HG02870 (cell line): Measurements from ENCODE around the gene DUSP21.
"Not testable (repeated sequence)": the region's sequence is repeated elsewhere in the genome, so short reads cannot be mapped to it uniquely, and the experiment has no call there.

Source experiments
- ATAC-seq: cut with Tn5 transposase; IDR thresholded peaks from one replicate; pipeline ENCODE4 v1.9.1; 2021; ENCODE audit warnings: mild to moderate bottlenecking, moderate library complexity; ENCODE audit not compliant: unreplicated experiment

Gene DUSP21

GRCh38 chrX:44875185-44875489 lies 31.3 kb downstream of the DUSP21 start:
- no peak for ATAC-seq

GRCh38 chrX:44876086-44876485 lies 32.3 kb downstream of the DUSP21 start:
- no peak for ATAC-seq

- no peak for ATAC-seq
Measured at GRCh38 chrX:44876767-44877166, 32.9 kb downstream of the DUSP21 start.

- no peak for ATAC-seq
Measured at GRCh38 chrX:44878780-44879179, 35.0 kb downstream of the DUSP21 start.

- ATAC-seq = no peak
Measured at GRCh38 chrX:44881549-44881948, 37.7 kb downstream of the DUSP21 start.

- ATAC-seq = no peak
Measured at GRCh38 chrX:44882635-44883034, 38.8 kb downstream of the DUSP21 start.

- no peak for ATAC-seq
Measured at GRCh38 chrX:44884944-44885343, 41.1 kb downstream of the DUSP21 start.

GRCh38 chrX:44889824-44890223 lies 46.0 kb downstream of the DUSP21 start:
- no peak for ATAC-seq

- no peak for ATAC-seq
Measured at GRCh38 chrX:44890247-44890646, 46.4 kb downstream of the DUSP21 start.

- not testable (repeated sequence) for ATAC-seq
Measured at GRCh38 chrX:44890687-44891086, 46.9 kb downstream of the DUSP21 start.

- no peak for ATAC-seq
Measured at GRCh38 chrX:44891642-44892041, 47.8 kb downstream of the DUSP21 start.
